Jurkat, Clone E6-1 (cell line): ENCODE data around the gene DNAH17.

Experiments used
- DNase-seq: peaks from one replicate; pipeline ENCODE4 v3.0.0-alpha.2; 2011; ENCODE audit warnings: low read depth, low spot score
- H3K4me3 ChIP-seq: 2 replicates; pipeline ENCODE4 v1.5.1; 2011; ENCODE audit warnings: mild to moderate bottlenecking, low read length, control low read depth, moderate library complexity

DNAH17 gene

GRCh38 chr17:78555746-78556401, 21.3 kb downstream of the DNAH17 start:
- no peak for DNase-seq
- no peak overlapping the region for H3K4me3 ChIP-seq

- DNase-seq, result no peak
- no peak overlapping the region for H3K4me3 ChIP-seq
Observed at GRCh38 chr17:78550464-78550863, 26.7 kb downstream of the DNAH17 start.

- DNase-seq, result no peak
- no peak overlapping the region for H3K4me3 ChIP-seq
Observed at GRCh38 chr17:78548725-78549124, 28.5 kb downstream of the DNAH17 start.

- DNase-seq, result no peak
- H3K4me3 ChIP-seq, result no peak overlapping the region
Observed at GRCh38 chr17:78547035-78547434, 30.2 kb downstream of the DNAH17 start.

- no peak for DNase-seq
- no peak overlapping the region for H3K4me3 ChIP-seq
Observed at GRCh38 chr17:78546476-78546875, 30.7 kb downstream of the DNAH17 start.

- DNase-seq, result no peak
- H3K4me3 ChIP-seq, result no peak overlapping the region
Observed at GRCh38 chr17:78544881-78545755, 32.1 kb downstream of the DNAH17 start.

GRCh38 chr17:78541488-78542206, 35.5 kb downstream of the DNAH17 start:
- no peak overlapping the region for H3K4me3 ChIP-seq
- no peak for DNase-seq

- DNase-seq, result no peak
- no peak overlapping the region for H3K4me3 ChIP-seq
Observed at GRCh38 chr17:78539781-78540180, 37.4 kb downstream of the DNAH17 start.

- DNase-seq, result peak; percentile 44
Observed at GRCh38 chr17:78538033-78538776, 39.0 kb downstream of the DNAH17 start.

GRCh38 chr17:78537217-78537860, 39.9 kb downstream of the DNAH17 start:
- H3K4me3 ChIP-seq, result no peak overlapping the region
- no peak for DNase-seq

More at GRCh38 chr17:78538033-78538776, 39.0 kb downstream of the DNAH17 start:
- no peak overlapping the region for H3K4me3 ChIP-seq

GRCh38 chr17:78535273-78536197, 41.7 kb downstream of the DNAH17 start:
- DNase-seq, result peak; percentile 50
- no peak overlapping the region for H3K4me3 ChIP-seq

- H3K4me3 ChIP-seq, result no peak overlapping the region
- no peak for DNase-seq
Observed at GRCh38 chr17:78534492-78535272, 42.5 kb downstream of the DNAH17 start.

- no peak overlapping the region for H3K4me3 ChIP-seq
- no peak for DNase-seq
Observed at GRCh38 chr17:78532922-78533640, 44.1 kb downstream of the DNAH17 start.

- no peak overlapping the region for H3K4me3 ChIP-seq
- no peak for DNase-seq
Observed at GRCh38 chr17:78532311-78532710, 44.9 kb downstream of the DNAH17 start.

- H3K4me3 ChIP-seq, result no peak overlapping the region
- DNase-seq, result no peak
Observed at GRCh38 chr17:78530675-78531074, 46.5 kb downstream of the DNAH17 start.

GRCh38 chr17:78529871-78530670, 47.1 kb downstream of the DNAH17 start:
- H3K4me3 ChIP-seq, result no peak overlapping the region
- no peak for DNase-seq
